H1 (cell line): ENCODE data around the gene SV2C. TPM values are rescaled to one million over a fixed set of nuclear protein-coding genes. Genes with fewer than 3 reads are reported as not detected.

Source experiments
- CTCF ChIA-PET: fragments of 300-600 bp; sonication (Branson Sonifier 250); formaldehyde crosslinking; loops from one replicate; lab custom pipeline; 2021; ENCODE audit not compliant: partially characterized antibody; lab: Charles Lee
- POLR2A ChIA-PET: fragments of 300-600 bp; sonication (Branson Sonifier 250); formaldehyde crosslinking; loops from one replicate; lab custom pipeline; 2021; ENCODE audit warnings: inconsistent platforms; ENCODE audit not compliant: partially characterized antibody; lab: Charles Lee
- DNase-seq, 2 experiments: peaks; one replicate each; pipeline versions ENCODE4 v3.0.0 to v3.0.0-alpha.2; 2010 to 2022; ENCODE audit warnings: low spot score in 2 of 2, low read depth in 1 of 2, mixed read lengths in 1 of 2
- FAIRE-seq: peaks from 2 replicates; lab custom pipeline; 2011; peaks lifted over from hg19 to GRCh38; lab: Jason Lieb, UNC
- H2AFZ ChIP-seq: 2 replicates; pipeline ENCODE4 v1.8.1; 2012; ENCODE audit warnings: low read length, inconsistent platforms
- H2AK5ac ChIP-seq: 2 replicates; pipeline ENCODE4 v1.6.1; 2013; ENCODE audit warnings: low read depth, low read length
- H2BK120ac ChIP-seq: replicated peaks from 2 replicates; pipeline ENCODE3; 2013; ENCODE audit warnings: low read depth, low read length, inconsistent platforms
- H2BK12ac ChIP-seq: 2 replicates; pipeline ENCODE4 v1.6.1; 2013; ENCODE audit warnings: low read depth, low read length
- H2BK15ac ChIP-seq: 2 replicates; pipeline ENCODE4 v1.6.1; 2013; ENCODE audit warnings: low read length
- H2BK20ac ChIP-seq: 2 replicates; pipeline ENCODE4 v1.6.1; 2013; ENCODE audit warnings: low read length
- H2BK5ac ChIP-seq: 2 replicates; pipeline ENCODE4 v1.6.1; 2013; ENCODE audit warnings: low read depth, low read length
- H3K14ac ChIP-seq: 2 replicates; pipeline ENCODE4 v1.6.1; 2013; ENCODE audit warnings: inconsistent platforms; ENCODE audit not compliant: insufficient read length
- H3K18ac ChIP-seq: 2 replicates; pipeline ENCODE4 v1.6.1; 2013; ENCODE audit warnings: low read length; ENCODE audit errors: extremely low read depth
- H3K23ac ChIP-seq: 2 replicates; pipeline ENCODE4 v1.6.1; 2013; ENCODE audit warnings: inconsistent platforms; ENCODE audit not compliant: insufficient read length
- H3K23me2 ChIP-seq: 2 replicates; pipeline ENCODE4 v1.6.1; 2013; ENCODE audit warnings: low read depth, low read length
- H3K27ac ChIP-seq: 2 replicates; pipeline ENCODE4 v1.6.1; 2011; ENCODE audit warnings: low read depth, low read length, inconsistent platforms
- H3K27me3 ChIP-seq, 4 experiments: replicated peaks in 1 of 4; 1 replicate in 1 of 4; 2 replicates in 3 of 4; pipeline versions ENCODE4 v1.6.1 to v1.8.1; 2011 to 2013; ENCODE audit warnings: low read length in 3 of 4, mild to moderate bottlenecking in 3 of 4, inconsistent platforms in 2 of 4, mixed read lengths in 2 of 4, moderate library complexity in 1 of 4; ENCODE audit not compliant: control insufficient read depth in 3 of 4, insufficient read depth in 3 of 4; ENCODE audit errors: extremely low read depth in 1 of 4
- H3K36me3 ChIP-seq, 4 experiments: 2 replicates each; pipeline versions ENCODE4 v1.6.1 to v1.8.1; 2011 to 2013; ENCODE audit warnings: mild to moderate bottlenecking in 4 of 4, low read length in 3 of 4, moderate library complexity in 2 of 4, control low read depth in 1 of 4, inconsistent platforms in 1 of 4; ENCODE audit not compliant: insufficient read depth in 4 of 4, control insufficient read depth in 2 of 4
- H3K4ac ChIP-seq: replicated peaks from 2 replicates; pipeline ENCODE3; 2013; ENCODE audit warnings: low read length, low read depth, mixed read lengths, inconsistent platforms; ENCODE audit not compliant: insufficient read length
- H3K4me1 ChIP-seq, 4 experiments: replicated peaks in 1 of 4; 1 replicate in 1 of 4; 2 replicates in 3 of 4; pipeline versions ENCODE4 v1.6.1 to v1.8.1; 2011 to 2013; ENCODE audit warnings: low read length in 3 of 4, inconsistent platforms in 2 of 4, mixed read lengths in 1 of 4; ENCODE audit not compliant: insufficient read depth in 4 of 4, control insufficient read depth in 3 of 4
- H3K4me2 ChIP-seq, 2 experiments: 2 replicates each; pipeline versions ENCODE4 v1.6.1 to v1.8.1; 2011 to 2013; ENCODE audit warnings: low read depth in 2 of 2, low read length in 2 of 2, control low read depth in 1 of 2, inconsistent platforms in 1 of 2, mild to moderate bottlenecking in 1 of 2; ENCODE audit not compliant: insufficient read depth in 1 of 2
- H3K4me3 ChIP-seq, 4 experiments: fragments of 200-600, 300-600 bp in 1 of 4; sonication (generic), shearing (Covaris generic), sonication (Bioruptor Twin) in 1 of 4; 2 replicates each; pipeline versions ENCODE4 v1.5.1 to v1.8.1; 2011 to 2016; ENCODE audit warnings: low read length in 4 of 4, low read depth in 3 of 4, control low read depth in 2 of 4, inconsistent platforms in 2 of 4, mild to moderate bottlenecking in 2 of 4, mixed read lengths in 1 of 4, moderate library complexity in 1 of 4; ENCODE audit not compliant: insufficient read depth in 2 of 4; ENCODE audit errors: extremely low read depth in 1 of 4
- H3K56ac ChIP-seq: replicated peaks from 2 replicates; pipeline ENCODE3; 2013; ENCODE audit warnings: low read depth, mild to moderate bottlenecking, mixed read lengths, low read length, inconsistent platforms; ENCODE audit not compliant: insufficient read length
- H3K79me1 ChIP-seq: 2 replicates; pipeline ENCODE4 v1.6.1; 2013; ENCODE audit warnings: low read depth, low read length, control low read depth
- H3K79me2 ChIP-seq, 2 experiments: 2 replicates each; pipeline versions ENCODE4 v1.6.1 to v1.8.1; 2012 to 2013; ENCODE audit warnings: low read length in 2 of 2, mild to moderate bottlenecking in 2 of 2, inconsistent platforms in 1 of 2; ENCODE audit not compliant: insufficient read depth in 2 of 2, control insufficient read depth in 1 of 2
- H3K9ac ChIP-seq, 4 experiments: replicated peaks in 1 of 4; 1 replicate in 1 of 4; 2 replicates in 3 of 4; pipeline versions ENCODE4 v1.6.1 to v1.8.1; 2011 to 2013; ENCODE audit warnings: low read depth in 3 of 4, low read length in 3 of 4, control low read depth in 2 of 4, mild to moderate bottlenecking in 2 of 4, moderate library complexity in 2 of 4, inconsistent platforms in 1 of 4; ENCODE audit errors: extremely low read depth in 1 of 4
- H3K9me3 ChIP-seq, 2 experiments: 2 replicates each; pipeline versions ENCODE4 v1.6.1 to v1.8.1; 2012 to 2013; ENCODE audit warnings: mild to moderate bottlenecking in 2 of 2, moderate library complexity in 2 of 2, control low read depth in 1 of 2, inconsistent platforms in 1 of 2, low read depth in 1 of 2, low read length in 1 of 2, mixed read lengths in 1 of 2; ENCODE audit not compliant: insufficient read depth in 2 of 2
- H4K20me1 ChIP-seq, 2 experiments: replicated peaks in 1 of 2; 2 replicates each; pipeline versions ENCODE3 to v1.8.1; 2011 to 2013; ENCODE audit warnings: inconsistent platforms in 2 of 2, low read length in 2 of 2, mild to moderate bottlenecking in 1 of 2; ENCODE audit not compliant: insufficient read depth in 2 of 2, control insufficient read depth in 1 of 2
- H4K5ac ChIP-seq: 2 replicates; pipeline ENCODE4 v1.6.1; 2013; ENCODE audit warnings: low read length, low read depth, mixed read lengths, inconsistent platforms; ENCODE audit not compliant: insufficient read length
- H4K8ac ChIP-seq: 2 replicates; pipeline ENCODE4 v1.8.0; 2013; ENCODE audit warnings: mild to moderate bottlenecking, moderate library complexity, low read length, inconsistent platforms; ENCODE audit not compliant: insufficient read depth; ENCODE audit errors: extremely low read depth
- H4K91ac ChIP-seq: replicated peaks from 2 replicates; pipeline ENCODE3; 2013; ENCODE audit warnings: low read length, mixed read lengths, inconsistent platforms; ENCODE audit not compliant: insufficient read length
- BRCA1 ChIP-seq: IDR thresholded peaks from 2 replicates; pipeline ENCODE4 v1.6.1; 2012; ENCODE audit warnings: low read depth, low read length, improper control_type of control experiment
- CEBPB ChIP-seq: IDR thresholded peaks from 2 replicates; pipeline ENCODE4 v1.6.1; 2012; ENCODE audit warnings: low read depth, low read length
- CHD2 ChIP-seq: IDR thresholded peaks from 2 replicates; pipeline ENCODE4 v1.6.1; 2012; ENCODE audit warnings: low read length, improper control_type of control experiment
- CREB1 ChIP-seq: IDR thresholded peaks from 2 replicates; pipeline ENCODE4 v1.6.1; 2012; ENCODE audit warnings: inconsistent platforms
- CTBP2 ChIP-seq: IDR thresholded peaks from 2 replicates; pipeline ENCODE4 v1.7.0; 2011; ENCODE audit warnings: borderline replicate concordance, mild to moderate bottlenecking, moderate library complexity, mixed read lengths, low read length; ENCODE audit not compliant: insufficient read depth, insufficient read length
- EZH2 ChIP-seq: fragments of 200-600 bp; sonication (generic); IDR thresholded peaks from 2 replicates; pipeline ENCODE4 v1.7.1; 2012; ENCODE audit warnings: low read depth, mild to moderate bottlenecking, moderate library complexity, low read length, inconsistent platforms; ENCODE audit not compliant: severe bottlenecking
- FOSL1 ChIP-seq: IDR thresholded peaks from 2 replicates; pipeline ENCODE4 v1.6.1; 2011; ENCODE audit warnings: mild to moderate bottlenecking, low read depth, low read length, moderate library complexity; ENCODE audit not compliant: insufficient read depth
- HDAC2 ChIP-seq, 2 experiments: fragments of 300-600 bp in 1 of 2; sonication (generic) in 1 of 2; IDR thresholded peaks; 2 replicates each; pipeline ENCODE4 v1.6.1; 2011 to 2012; ENCODE audit warnings: low read depth in 2 of 2, low read length in 2 of 2, mild to moderate bottlenecking in 2 of 2, moderate library complexity in 2 of 2, borderline replicate concordance in 1 of 2, inconsistent platforms in 1 of 2
- HDAC6 ChIP-seq: IDR thresholded peaks from one replicate; pipeline ENCODE4 v1.7.1; 2012; ENCODE audit warnings: low read depth, mild to moderate bottlenecking, inconsistent platforms, low read length, moderate library complexity
- POU5F1 ChIP-seq: IDR thresholded peaks from 2 replicates; pipeline ENCODE4 v1.6.1; 2011; ENCODE audit warnings: low read depth, mild to moderate bottlenecking, low read length, moderate library complexity
- RAD21 ChIP-seq, 2 experiments: IDR thresholded peaks in 1 of 2; conservative IDR thresholded peaks in 1 of 2; 2 replicates each; pipeline ENCODE4 v1.6.1; 2011; ENCODE audit warnings: low read depth in 2 of 2, low read length in 2 of 2, improper control_type of control experiment in 1 of 2, inconsistent platforms in 1 of 2, mild to moderate bottlenecking in 1 of 2, moderate library complexity in 1 of 2
- RXRA ChIP-seq: IDR thresholded peaks from 2 replicates; pipeline ENCODE4 v1.6.1; 2011; ENCODE audit warnings: low read depth, mild to moderate bottlenecking, low read length, moderate library complexity; ENCODE audit not compliant: insufficient read depth
- TBP ChIP-seq: IDR thresholded peaks from 2 replicates; pipeline ENCODE4 v1.6.1; 2011; ENCODE audit warnings: low read depth, low read length, improper control_type of control experiment
- ZNF274 ChIP-seq: IDR thresholded peaks from 2 replicates; pipeline ENCODE4 v1.7.0; 2012; ENCODE audit warnings: low read length, borderline replicate concordance; ENCODE audit errors: extremely low read depth
- WGBS, 2 experiments: shearing (Covaris generic) in 1 of 2; methylation state at CpG; one replicate each; pipeline versions ENCODE4 v1.1.6 to v1.1.7; 2013 to 2015; ENCODE audit warnings: low lambda C conversion rate in 2 of 2, mixed read lengths in 2 of 2, inconsistent platforms in 1 of 2, low coverage in 1 of 2, missing lambda C conversion rate in 1 of 2; ENCODE audit not compliant: insufficient replicate concordance in 2 of 2, insufficient coverage in 1 of 2, insufficient read length in 1 of 2; ENCODE audit errors: extremely low coverage in 1 of 2, missing lambda C conversion rate in 1 of 2; 5-methylcytosine and 5-hydroxymethylcytosine counted together
- polyA plus RNA-seq, 7 experiments: library from polyadenylated mRNA; depleted of rRNA in 3 of 7; stranded (reverse) in 5 of 7; unstranded in 2 of 7; fragments of >200 nt in 5 of 7; fragments of 200-250 nt in 2 of 7; gene quantifications; 1 replicate in 5 of 7; 2 replicates in 1 of 7; 4 replicates in 1 of 7; pipeline versions ENCODE4 v1.2.1 to v1.2.3, GENCODE V29; 2011 to 2013; ENCODE audit warnings: missing spikeins in 2 of 7, mixed read lengths in 2 of 7
- total RNA-seq: library from RNA; stranded (reverse); fragmentation: NEBNext Ultra II Directional; extraction: Animal tissue kit (Norgen Biotek cat#: 25700); gene quantifications from 2 replicates; pipeline ENCODE4 v1.2.1, GENCODE V29; 2021

The SV2C gene
- total and polyA plus RNA-seq, 2 of the 8 experiments (the other 6 are each of a cell fraction or from before 2014, with no cell fraction given): 0.08 to 0.24 TPM

DNA sequence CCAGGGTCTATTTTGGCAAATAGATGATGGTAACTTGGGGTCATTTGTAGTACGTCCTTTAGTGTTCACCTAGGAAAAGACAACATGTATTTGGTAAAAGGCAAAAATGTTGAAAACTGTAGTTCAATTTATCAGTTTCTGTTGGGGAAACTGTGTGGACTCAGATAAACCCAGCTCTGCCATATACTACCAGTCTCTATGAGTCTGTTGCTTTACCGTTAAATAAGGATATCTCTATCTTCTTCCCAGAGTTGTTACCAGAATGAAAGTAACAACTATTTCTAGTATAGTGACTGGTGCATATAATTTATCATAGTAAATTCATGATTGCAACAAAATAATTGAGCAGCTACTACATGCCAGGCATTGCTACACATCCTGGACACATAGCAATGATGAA, 316.1 kb downstream of the SV2C start:
- ChIA-PET CTCF (interaction anchor here (1.0 to 1.2 kb wide), 3 partner anchors 28 to 144 kb away, joined by 3 read pairs; no protein-coding TSS in a partner anchor), POLR2A (no interaction called here)
- H4K5ac ChIP-seq: no peak overlapping the region
- H2BK15ac ChIP-seq: no peak overlapping the region
- H3K36me3 ChIP-seq: no peaks in the 10 kb centered on the region
- H2BK120ac ChIP-seq: no peak overlapping the region
- no peaks in the 10 kb centered on the region; a peak in 1 of 7 replicates for H3K27me3 ChIP-seq
- no peak overlapping the region for H2BK20ac ChIP-seq
- H3K23me2 ChIP-seq: peaks cover 5% of the 10 kb centered on the region; the same call in 1 of the 2 replicates
- H3K79me1 ChIP-seq: no peaks in the 10 kb centered on the region
- no peak overlapping the region for H2AK5ac ChIP-seq
- no peak overlapping the region for H3K23ac ChIP-seq
- no peak overlapping the region for H4K8ac ChIP-seq
- no peaks in the 10 kb centered on the region for H3K9me3 ChIP-seq
- no peak overlapping the region for H4K91ac ChIP-seq
- no peak for FAIRE-seq
- H3K4me3 ChIP-seq: no peak overlapping the region
- no peak overlapping the region for H2AFZ ChIP-seq
- no peak overlapping the region for H3K4ac ChIP-seq
- H3K27ac ChIP-seq: no peak overlapping the region
- H3K56ac ChIP-seq: no peak overlapping the region
- H3K14ac ChIP-seq: no peak overlapping the region
- no peak overlapping the region for H3K9ac ChIP-seq
- H3K18ac ChIP-seq: no peak overlapping the region
- WGBS, 2 experiments: 96% methylated on average over 2 of the region's 2 CpGs; no CpG with 5 or more reads in 1 of the 2 experiments
- H3K4me1 ChIP-seq: peaks cover 0 to 5% (median 1%) of the 10 kb centered on the region in 4 experiments; a peak in 5 of 7 replicates
- H2BK12ac ChIP-seq: no peak overlapping the region
- no peaks in the 10 kb centered on the region for H4K20me1 ChIP-seq
- no peak for DNase-seq
- peaks cover under 1 to 2% of the 10 kb centered on the region in 2 experiments; a peak in 3 of 4 replicates for H3K79me2 ChIP-seq
- H2BK5ac ChIP-seq: no peak overlapping the region
- H3K4me2 ChIP-seq: no peak overlapping the region
- TF ChIP-seq CTBP2: no peak
- TF ChIP-seq FOSL1: no peak
- no peak for TF ChIP-seq ZNF274
- TF ChIP-seq CEBPB: no peak
- TF ChIP-seq POU5F1: no peak
- TF ChIP-seq CREB1: no peak
- TF ChIP-seq RAD21 (IDR thresholded peaks at IDR 0.05 in 1 of 2, conservative IDR thresholded peaks at IDR 0.05 in 1 of 2; ENCODE audit: low read depth in 2 of 2, low read length in 2 of 2): no peak
- TF ChIP-seq HDAC2 (IDR thresholded peaks at IDR 0.05; ENCODE audit: borderline replicate concordance in 1 of 2, low read depth in 2 of 2, low read length in 2 of 2): no peak
- TF ChIP-seq HDAC6: no peak
- no peak for TF ChIP-seq BRCA1
- TF ChIP-seq EZH2: no peak
- TF ChIP-seq TBP: no peak
- no peak for TF ChIP-seq CHD2
- no peak for TF ChIP-seq RXRA
